ENCODE data around the gene CHIA.
"Not testable (repeated sequence)": the region's sequence is repeated elsewhere in the genome, so short reads cannot be mapped to it uniquely, and the experiment has no call there.

Gene CHIA

GRCh38 chr1:111283838-111284237 lies 6.8 kb upstream of the CHIA start:
- intact Hi-C loops (cut with DNase I), result no loop called here
- DNase-seq, result no peak

DNA sequence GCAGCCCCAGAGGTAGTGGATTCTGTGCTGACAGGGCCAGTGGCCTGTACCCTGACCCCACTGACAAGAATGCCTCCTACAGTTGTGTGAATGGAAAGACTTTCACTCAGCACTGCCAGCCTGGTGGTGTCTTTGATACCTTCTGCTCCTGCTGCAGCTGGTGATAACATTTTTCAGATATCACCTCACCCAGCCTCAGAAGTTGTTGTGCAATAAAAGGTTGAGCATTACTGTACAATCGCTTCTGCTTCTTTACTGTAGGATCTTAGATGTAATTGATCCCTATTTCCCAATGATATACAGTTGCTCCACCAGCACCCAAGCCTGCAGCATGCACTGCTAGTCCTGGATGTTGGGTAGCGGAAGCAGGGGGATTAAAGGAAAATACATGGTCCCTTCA lies 4.8 kb upstream of the CHIA start:
- intact Hi-C loops (cut with DNase I), result no loop called here
- no peak for DNase-seq

DNA sequence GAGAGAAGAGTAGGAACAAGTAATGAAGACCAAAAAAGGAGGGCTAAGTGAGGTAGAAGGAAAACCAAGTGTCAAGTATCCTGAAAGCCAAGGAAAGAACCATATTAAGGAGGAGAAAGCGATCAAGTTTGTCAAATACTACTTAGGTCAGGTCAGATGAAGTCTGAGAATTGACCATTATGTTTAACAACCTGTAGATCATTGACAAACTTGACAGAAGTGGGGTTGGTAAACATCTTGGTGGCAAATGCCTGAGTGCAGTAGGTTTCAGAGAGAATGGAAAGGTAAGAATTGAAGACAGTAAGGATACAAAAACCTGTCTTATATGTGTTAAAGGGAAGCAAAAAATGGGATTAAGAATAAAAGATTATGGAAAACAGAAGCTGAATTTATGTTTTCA lies 3.7 kb upstream of the CHIA start:
- no peak for DNase-seq
- intact Hi-C loops (cut with DNase I), result no loop called here

- intact Hi-C loops (cut with DNase I), result no loop called here
- no peak for DNase-seq
Measured at GRCh38 chr1:111289371-111289770, 1.3 kb upstream of the CHIA start.

DNA sequence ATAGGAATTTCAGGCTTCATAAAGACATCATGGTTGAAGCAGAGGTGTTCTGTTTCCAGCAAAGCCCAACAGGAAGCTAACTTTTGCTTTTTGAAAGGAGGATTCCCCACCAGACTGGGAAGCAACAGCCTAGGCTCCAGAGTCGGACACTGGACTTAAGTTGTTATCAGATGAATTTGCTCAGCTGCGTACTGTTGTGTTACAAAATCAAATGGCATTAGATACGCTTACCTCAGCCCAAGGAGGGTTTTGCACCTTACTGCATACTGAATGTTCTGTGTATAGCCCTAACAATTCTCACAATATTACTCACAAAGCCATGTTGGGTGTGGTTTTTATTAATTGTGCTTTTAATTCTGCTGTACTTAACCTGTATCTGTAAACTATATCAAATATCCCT lies 547 bp upstream of the CHIA start:
- no peak for DNase-seq
- intact Hi-C loops (cut with DNase I), result no loop called here

DNA sequence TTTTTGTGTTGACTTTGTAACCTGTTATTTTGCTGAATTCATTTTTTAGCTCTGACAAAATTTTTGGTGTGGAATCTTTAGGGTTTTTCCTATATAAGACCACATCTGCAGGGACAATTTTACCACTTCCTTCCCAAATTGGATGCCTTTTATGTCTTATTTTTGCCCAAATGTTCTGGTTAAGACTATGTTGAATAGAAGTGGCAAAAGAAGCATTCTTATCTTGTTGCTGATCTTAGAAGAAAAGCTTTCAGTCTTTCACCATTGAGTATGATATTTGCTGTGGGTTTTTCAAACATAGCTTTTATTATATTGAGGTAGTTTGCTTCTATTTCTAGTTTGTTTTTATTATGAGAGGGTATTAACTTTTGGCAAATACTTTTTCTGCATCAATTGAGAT lies 3.7 kb downstream of the CHIA start:
- no peak for DNase-seq
- intact Hi-C loops (cut with DNase I), result no loop called here

DNA sequence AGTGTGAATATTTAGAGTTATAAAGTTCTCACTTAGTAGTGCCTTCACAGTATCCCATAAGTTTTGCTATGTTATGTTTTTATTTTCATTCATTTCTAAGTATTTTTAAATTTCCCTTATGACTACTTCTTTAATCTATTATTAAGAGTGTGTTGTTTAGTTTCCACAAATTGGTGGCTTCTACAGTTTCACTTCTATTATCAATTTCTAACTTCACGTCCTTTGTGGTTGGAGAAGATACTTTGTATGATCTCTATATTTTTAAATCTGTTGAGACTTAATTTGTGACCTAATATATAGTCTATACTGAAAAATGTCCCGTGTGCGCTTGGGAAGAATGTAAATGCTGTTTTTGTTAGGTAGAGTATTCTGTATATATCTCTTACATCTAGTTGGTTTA lies 11.7 kb downstream of the CHIA start:
- intact Hi-C loops (cut with DNase I), result no loop called here
- no peak for DNase-seq

DNA sequence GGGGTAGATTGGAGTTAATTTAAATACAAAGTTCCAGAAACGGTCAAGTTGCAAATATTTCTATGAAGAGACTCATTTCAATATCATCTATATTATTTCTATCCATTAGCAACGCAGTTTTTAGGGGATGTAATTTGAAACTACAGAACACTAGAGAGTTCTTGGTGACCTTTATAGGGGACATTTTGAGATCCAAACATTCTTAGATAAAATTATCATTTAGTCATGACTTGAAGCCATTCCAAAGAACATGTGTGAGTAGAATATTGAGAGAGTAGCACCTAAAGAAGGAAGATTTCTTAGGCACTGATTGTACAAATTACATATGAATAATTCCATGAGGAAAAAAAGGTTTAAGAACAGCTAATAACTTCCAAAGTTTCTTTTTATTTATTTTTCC lies 19.0 kb downstream of the CHIA start:
- intact Hi-C loops (cut with DNase I), result no loop called here
- DNase-seq, result no peak

GRCh38 chr1:111318523-111318922 lies 27.9 kb downstream of the CHIA start:
- DNase-seq, result no peak
- intact Hi-C loops (cut with DNase I), result no loop called here

GRCh38 chr1:111320066-111320879 lies 29.6 kb downstream of the CHIA start:
- DNase-seq, result peak in 5 of 10 donors; percentile 10 to 81 (median 66)
- intact Hi-C loops (cut with DNase I), result no loop called here

DNA sequence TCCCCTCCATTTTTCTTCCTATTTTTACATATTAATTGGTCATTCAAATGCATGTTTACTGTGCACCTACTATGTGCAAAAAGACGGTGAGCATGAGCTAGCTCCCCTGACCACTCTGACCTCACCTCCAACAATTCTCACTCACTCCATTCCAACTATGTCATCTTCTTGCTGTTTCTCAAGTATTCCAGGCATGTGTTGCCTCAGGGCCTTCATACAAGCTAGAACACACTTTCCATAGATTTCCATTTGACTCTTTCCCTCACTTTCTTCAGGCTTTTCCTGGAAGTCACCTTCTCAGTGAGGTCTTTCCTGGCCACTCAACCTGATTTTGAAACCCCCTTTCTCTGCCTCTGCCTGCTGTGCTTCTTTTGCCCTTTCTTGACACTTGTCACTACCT lies 32.6 kb downstream of the CHIA start:
- intact Hi-C loops (cut with DNase I), result no loop called here
- no peak for DNase-seq

- intact Hi-C loops (cut with DNase I), result loop anchor here (5.0 kb wide), 1 partner anchor 105 kb away; the partner anchor contains the start of gene CHI3L2
- no peak for DNase-seq
Measured at GRCh38 chr1:111332190-111332589, 41.5 kb downstream of the CHIA start.

GRCh38 chr1:111334169-111334568 lies 43.5 kb downstream of the CHIA start:
- intact Hi-C loops (cut with DNase I), result loop anchor here (5.0 kb wide), 1 partner anchor 107 kb away; the partner anchor contains the start of gene CHI3L2
- peak in 2 of 10 donors; percentile 23 to 26 for DNase-seq

- intact Hi-C loops (cut with DNase I), result not testable (repeated sequence)
- DNase-seq, result peak in 1 of 10 donors; percentile 71
Measured at GRCh38 chr1:111335214-111335877, 44.7 kb downstream of the CHIA start.

GRCh38 chr1:111338849-111339248 lies 48.2 kb downstream of the CHIA start:
- intact Hi-C loops (cut with DNase I); DNase-seq: not testable (repeated sequence)

DNA sequence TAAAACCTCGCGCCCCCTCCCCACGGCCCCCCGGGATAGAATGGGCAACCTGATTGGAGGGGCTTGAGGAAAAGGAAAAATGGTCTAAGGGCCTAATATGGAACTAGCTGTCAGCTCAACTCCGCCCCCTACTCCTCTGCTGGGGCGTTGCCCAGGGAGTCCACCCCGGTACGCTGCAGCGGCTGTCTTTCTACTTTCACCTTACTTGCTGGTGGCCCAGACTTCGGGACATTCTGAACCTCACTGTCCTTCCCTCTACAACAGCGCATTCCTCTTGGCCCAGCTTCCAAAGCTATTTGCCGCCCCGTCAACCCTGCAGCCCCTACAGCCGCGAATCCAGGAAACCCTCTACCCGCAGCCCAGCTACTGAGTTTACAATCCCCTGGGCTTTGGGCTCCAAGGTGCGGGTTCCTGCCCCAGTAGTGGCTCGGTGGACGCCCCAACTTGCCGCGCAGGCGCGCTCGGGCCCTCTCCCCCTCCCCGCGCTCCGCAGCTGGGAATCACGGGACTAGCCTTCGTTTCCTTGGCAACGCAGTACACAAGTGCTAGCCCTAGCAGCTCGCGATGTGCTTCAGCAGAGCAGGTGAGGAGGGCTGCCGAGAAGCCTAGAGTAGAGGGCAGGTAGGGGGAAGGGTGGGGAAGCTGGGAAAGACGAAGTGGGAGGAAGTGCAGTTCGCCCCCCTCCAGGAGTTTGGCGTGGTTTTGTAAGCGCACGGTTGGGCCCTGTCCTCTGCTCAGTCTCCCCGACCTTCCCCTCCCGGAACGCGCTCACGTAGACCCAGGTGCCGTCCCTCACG lies 55.6 kb downstream of the CHIA start:
- intact Hi-C loops (cut with DNase I), result no loop called here
- DNase-seq, result peak; percentile 71 to 98 (median 86)

DNA sequence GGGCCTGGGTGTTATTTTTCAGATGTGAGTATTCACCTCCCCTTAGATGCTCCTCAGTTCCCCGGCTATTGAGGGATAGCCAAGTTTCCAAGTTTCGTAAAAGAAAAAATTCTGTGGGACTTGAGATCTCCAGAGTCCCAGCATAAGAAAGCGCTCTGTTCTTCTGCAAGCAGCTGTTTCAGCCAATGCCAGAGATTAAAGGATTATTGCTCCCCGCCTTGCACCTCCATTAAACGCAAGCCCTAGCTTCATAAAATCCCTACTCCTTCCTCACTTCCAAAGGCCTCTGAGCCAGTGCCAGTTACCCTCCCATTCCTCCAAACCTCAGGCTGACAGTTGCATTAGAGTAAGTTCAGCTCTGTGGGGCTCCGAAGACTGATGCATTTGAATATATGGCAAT lies 56.4 kb downstream of the CHIA start:
- DNase-seq, result no peak
- intact Hi-C loops (cut with DNase I), result no loop called here

- no peak for DNase-seq
- intact Hi-C loops (cut with DNase I), result no loop called here
Measured at GRCh38 chr1:111351700-111352099, 61.0 kb downstream of the CHIA start.

DNA sequence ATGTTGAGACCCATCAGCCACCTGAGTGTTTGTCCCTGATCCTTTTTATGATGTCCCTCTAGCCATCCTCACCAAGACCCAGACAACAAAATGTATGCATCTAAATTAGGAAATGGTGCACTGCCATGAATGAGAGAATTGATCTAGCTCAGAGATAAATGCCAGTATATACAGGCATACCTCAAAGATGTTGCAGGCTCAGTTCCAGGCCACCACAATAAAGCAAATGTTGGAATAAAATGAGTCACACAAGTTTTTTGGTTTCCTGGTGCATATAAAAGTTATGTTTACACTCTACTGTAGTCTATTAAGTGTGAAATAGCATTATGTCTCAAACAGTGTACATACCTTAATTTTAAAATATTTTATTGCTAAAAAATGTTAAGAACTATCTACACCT lies 63.9 kb downstream of the CHIA start:
- intact Hi-C loops (cut with DNase I), result no loop called here

GRCh38 chr1:111358964-111359363 lies 68.3 kb downstream of the CHIA start:
- intact Hi-C loops (cut with DNase I), result no loop called here

More for the DNA sequence above, 63.9 kb downstream of the CHIA start:
- DNase-seq, result no peak

DNA sequence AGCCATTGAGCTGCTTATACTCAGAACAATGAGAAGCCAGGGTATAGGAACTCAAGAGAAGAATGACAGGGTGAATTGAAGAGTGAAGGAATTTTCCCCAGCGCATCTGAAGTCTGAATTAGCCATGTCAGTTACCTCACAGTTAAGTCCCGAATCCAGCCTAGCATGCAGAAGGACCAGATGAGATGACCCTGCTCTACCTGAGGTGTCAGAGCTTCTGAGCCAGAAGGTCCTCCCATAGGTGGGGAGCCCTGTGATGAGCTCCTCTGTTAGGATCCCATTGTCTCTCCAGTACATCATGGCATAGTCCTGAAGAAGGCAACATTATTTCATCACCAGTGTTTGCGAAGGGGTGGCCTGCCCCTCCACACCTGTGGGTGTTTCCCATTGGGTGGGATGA lies 68.7 kb downstream of the CHIA start:
- intact Hi-C loops (cut with DNase I), result no loop called here
- no peak for DNase-seq

More at GRCh38 chr1:111358964-111359363, 68.3 kb downstream of the CHIA start:
- no peak for DNase-seq

Measured in posterior cingulate gyrus (tissue), 11 donors.